GM12892 (cell line): ENCODE data around the gene SHTN1. TPM values are rescaled to one million over a fixed set of nuclear protein-coding genes. Genes with fewer than 3 reads are reported as not detected.

Experiments
- DNase-seq: peaks from one replicate; pipeline ENCODE4 v3.0.0; 2011; ENCODE audit not compliant: insufficient read length
- FAIRE-seq: peaks from 2 replicates; lab custom pipeline; 2011; peaks lifted over from hg19 to GRCh38; lab: Jason Lieb, UNC
- POLR2A ChIP-seq: IDR thresholded peaks from 2 replicates; pipeline ENCODE4 v1.6.1; 2011; ENCODE audit warnings: low read depth, low read length, control low read depth
- POLR2AphosphoS5 ChIP-seq: IDR thresholded peaks from 2 replicates; pipeline ENCODE4 v1.6.1; 2011; ENCODE audit warnings: low read depth, low read length, control low read depth
- TAF1 ChIP-seq: IDR thresholded peaks from 2 replicates; pipeline ENCODE4 v1.6.1; 2011; ENCODE audit warnings: low read depth, mild to moderate bottlenecking, control low read depth, low read length, borderline replicate concordance
- polyA plus RNA-seq: library from polyadenylated mRNA; unstranded; fragments of >200 nt; gene quantifications from one replicate; pipeline ENCODE4 v1.2.1, GENCODE V29; 2012; ENCODE audit warnings: missing spikeins, inconsistent platforms; ENCODE audit not compliant: missing spikeins

The SHTN1 gene
- not detected for polyA plus RNA-seq

GRCh38 chr10:117005026-117005526, at the start of gene SHTN1:
TSS of gene SHTN1 (minus strand) at chr10:117005187. CDS start at chr10:117005079, 108 bp downstream.
- no peak for FAIRE-seq
- DNase-seq, result peak; percentile 15
- TF ChIP-seq TAF1, result no peak
- TF ChIP-seq POLR2AphosphoS5, result no peak
- TF ChIP-seq POLR2A, result no peak

DNA sequence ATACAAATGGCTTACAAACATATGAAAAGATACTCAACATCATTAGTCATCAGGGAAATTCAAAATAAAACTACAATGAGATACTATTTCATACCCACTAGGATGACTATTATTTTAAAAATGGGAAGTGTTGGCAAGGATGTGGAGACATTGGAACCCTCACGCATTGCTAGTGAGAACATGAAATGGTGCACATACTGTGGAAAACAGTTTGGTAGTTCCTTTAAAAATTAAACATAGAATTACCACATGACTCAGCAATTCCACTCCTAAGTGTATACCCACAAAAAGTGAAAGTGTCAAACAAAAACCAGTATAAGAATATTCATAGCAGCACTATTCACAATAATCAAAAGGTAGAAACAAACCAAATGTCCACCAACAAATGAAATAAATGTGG, 48.5 kb upstream of the SHTN1 start:
- no peak for FAIRE-seq
- no peak for TF ChIP-seq TAF1
- TF ChIP-seq POLR2A, result no peak
- TF ChIP-seq POLR2AphosphoS5, result no peak
- no peak for DNase-seq

DNA sequence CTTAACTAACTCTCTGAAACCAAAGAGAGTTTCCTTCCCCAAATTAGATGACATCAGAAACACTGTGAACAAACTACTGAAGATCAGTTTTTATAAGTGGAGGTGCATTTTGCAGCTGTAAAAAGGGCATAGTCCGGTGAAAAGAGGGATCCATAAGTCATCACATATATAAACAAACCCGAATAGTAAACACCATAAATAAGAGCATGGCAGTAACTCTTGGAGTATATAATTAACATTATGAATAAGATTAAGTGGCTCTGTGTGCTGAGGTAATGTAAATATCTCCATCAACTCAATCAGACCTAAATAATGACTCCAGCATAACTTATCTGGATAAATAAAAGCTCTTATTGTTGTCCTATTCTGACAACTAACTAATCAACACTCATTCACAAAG, 43.0 kb upstream of the SHTN1 start:
- FAIRE-seq, result no peak
- TF ChIP-seq POLR2AphosphoS5 (no peak), POLR2A (no peak), TAF1 (no peak)
- no peak for DNase-seq

GRCh38 chr10:117016266-117016665, 11.3 kb upstream of the SHTN1 start:
- DNase-seq, result no peak
- no peak for FAIRE-seq
- TF ChIP-seq POLR2A (no peak), POLR2AphosphoS5 (no peak), TAF1 (no peak)

DNA sequence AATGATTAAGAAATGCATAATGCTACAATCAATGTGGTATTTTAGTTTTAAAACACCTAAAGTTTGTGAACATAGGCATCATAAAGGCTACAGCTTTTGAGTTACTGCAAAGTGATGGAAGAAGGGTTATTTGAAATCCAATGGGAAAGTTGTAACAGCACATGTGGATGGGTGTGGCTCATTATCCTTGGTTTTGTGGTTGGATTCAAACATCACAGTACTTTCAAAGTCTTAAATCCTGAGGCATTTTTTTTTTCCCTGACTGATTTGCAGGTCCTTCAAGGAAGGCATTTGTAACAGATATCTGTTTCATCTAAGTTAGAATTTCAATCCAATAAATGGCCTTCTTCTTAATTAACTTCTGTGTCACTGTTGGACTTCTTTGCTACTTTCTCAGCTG, 9.8 kb upstream of the SHTN1 start:
- FAIRE-seq (no peak), DNase-seq (no peak)
- no peak for TF ChIP-seq POLR2A
- no peak for TF ChIP-seq TAF1
- TF ChIP-seq POLR2AphosphoS5, result no peak

DNA sequence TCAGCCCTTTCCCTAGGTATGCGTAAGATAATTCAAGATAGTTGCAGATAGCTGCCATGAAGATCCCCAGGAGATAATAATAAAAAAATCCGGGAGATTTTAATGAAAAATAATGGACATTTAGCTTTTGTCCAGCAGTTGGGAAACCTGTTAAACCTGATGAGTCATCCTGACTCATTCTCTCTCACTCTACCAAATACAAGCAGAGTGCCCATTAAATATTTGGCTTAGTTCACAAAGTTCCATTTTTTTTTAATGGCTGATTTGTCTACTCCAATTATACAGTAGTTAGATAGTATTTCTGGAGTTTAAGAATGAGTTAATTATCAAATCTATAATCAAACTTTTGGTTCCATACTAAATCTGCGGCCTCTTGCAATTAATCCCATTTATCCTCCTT, 2.1 kb upstream of the SHTN1 start:
- DNase-seq, result no peak
- FAIRE-seq, result no peak
- no peak for TF ChIP-seq POLR2AphosphoS5
- no peak for TF ChIP-seq TAF1
- no peak for TF ChIP-seq POLR2A

DNA sequence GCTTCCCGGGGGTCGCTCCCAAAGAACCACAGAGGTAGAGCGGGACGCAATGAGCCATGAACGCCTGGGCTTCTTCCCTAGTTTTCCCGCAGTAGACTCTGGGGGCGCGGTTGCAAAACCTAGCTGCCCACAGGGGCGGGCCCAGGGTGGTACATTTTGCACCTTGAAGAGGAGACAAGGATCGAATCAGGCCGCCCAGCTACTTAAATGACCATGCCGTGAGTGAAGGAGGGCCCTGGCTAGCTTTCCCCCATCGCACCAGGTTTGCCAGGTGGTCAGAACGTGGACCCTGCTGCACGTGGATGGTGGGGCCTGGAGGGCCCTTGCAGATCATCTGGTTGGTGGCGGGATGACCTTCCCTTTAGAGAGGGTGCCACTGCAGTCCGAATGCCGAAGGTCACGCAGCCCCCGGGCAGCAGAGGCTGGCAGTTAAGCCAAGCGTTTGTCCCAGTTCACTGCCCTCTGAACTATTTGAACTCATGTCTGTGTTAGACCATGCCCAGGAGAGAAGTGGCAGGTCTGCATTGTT, 604 bp upstream of the SHTN1 start:
- TF ChIP-seq TAF1 (no peak), POLR2AphosphoS5 (no peak), POLR2A (no peak)
- FAIRE-seq (no peak), DNase-seq (peak; percentile 7)

GRCh38 chr10:117004227-117005025, 561 bp downstream of the SHTN1 start:
- FAIRE-seq, result no peak
- peak; percentile 20 for DNase-seq

DNA sequence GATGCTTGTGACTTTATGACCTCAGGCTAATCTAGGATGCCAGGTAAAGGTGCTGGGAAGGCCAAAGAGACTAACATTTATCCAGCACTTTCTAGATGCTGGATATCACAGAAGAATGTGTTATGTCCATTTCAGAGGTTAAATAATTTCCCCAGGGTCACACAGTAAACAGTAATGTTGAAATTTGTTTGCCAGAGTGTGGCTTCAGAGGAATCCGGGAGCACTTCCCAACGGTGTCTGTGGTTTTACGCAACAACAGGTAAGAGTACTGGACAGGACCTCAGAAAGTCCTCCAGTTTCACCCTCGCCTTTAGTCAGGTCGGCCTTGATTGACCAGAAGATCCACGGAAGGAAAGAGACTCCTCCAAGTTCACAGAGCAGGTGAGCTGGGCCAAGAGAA, 1.7 kb downstream of the SHTN1 start:
- TF ChIP-seq POLR2A, result no peak
- TF ChIP-seq TAF1, result no peak
- no peak for TF ChIP-seq POLR2AphosphoS5
- FAIRE-seq (no peak), DNase-seq (no peak)

More at GRCh38 chr10:117004227-117005025, 561 bp downstream of the SHTN1 start:
- TF ChIP-seq TAF1, result no peak
- no peak for TF ChIP-seq POLR2AphosphoS5
- no peak for TF ChIP-seq POLR2A

- FAIRE-seq, result no peak
- DNase-seq, result no peak
- TF ChIP-seq POLR2AphosphoS5 (no peak), POLR2A (no peak), TAF1 (no peak)
Observed at GRCh38 chr10:117002206-117002605, 2.8 kb downstream of the SHTN1 start.

GRCh38 chr10:117001144-117001543, 3.8 kb downstream of the SHTN1 start:
- no peak for TF ChIP-seq POLR2A
- TF ChIP-seq POLR2AphosphoS5, result no peak
- TF ChIP-seq TAF1, result no peak
- DNase-seq, result no peak
- FAIRE-seq, result no peak
